CD14-positive monocyte (primary cell): ENCODE data around the gene KCNAB1. TPM values are rescaled to one million over a fixed set of nuclear protein-coding genes. Genes with fewer than 3 reads are reported as not detected.

Experiments
- DNase-seq, 3 donors: peaks; one replicate each; pipeline ENCODE4 v3.0.0-alpha.2; 2011 to 2022
- H2AFZ ChIP-seq: 2 replicates; pipeline ENCODE4 v1.6.0; 2012; ENCODE audit warnings: mild to moderate bottlenecking, low read depth, low read length, inconsistent platforms; ENCODE audit not compliant: insufficient read depth, poor library complexity, severe bottlenecking
- H3K27ac ChIP-seq, 2 donors: 1 replicate in 1 of 2; 2 replicates in 1 of 2; pipeline ENCODE4 v1.5.1; 2012 to 2013; ENCODE audit warnings: low read length in 2 of 2, control low read depth in 1 of 2, inconsistent platforms in 1 of 2, low read depth in 1 of 2, mild to moderate bottlenecking in 1 of 2
- H3K27me3 ChIP-seq, 2 donors: one replicate each; pipeline versions ENCODE4 v1.6.0 to v1.6.1; 2011 to 2013; ENCODE audit warnings: low read length in 2 of 2; ENCODE audit not compliant: control insufficient read depth in 2 of 2, insufficient read depth in 2 of 2
- H3K36me3 ChIP-seq, 2 donors: replicated peaks in 1 of 2; 1 replicate in 1 of 2; 2 replicates in 1 of 2; pipeline versions ENCODE4 v1.5.1 to v1.6.1; 2012 to 2013; ENCODE audit warnings: low read length in 2 of 2, control low read depth in 1 of 2, inconsistent platforms in 1 of 2, mild to moderate bottlenecking in 1 of 2; ENCODE audit not compliant: insufficient read depth in 2 of 2, control insufficient read depth in 1 of 2
- H3K4me1 ChIP-seq, 2 donors: 1 replicate in 1 of 2; 2 replicates in 1 of 2; pipeline versions ENCODE4 v1.5.1 to v1.6.1; 2012 to 2013; ENCODE audit warnings: low read length in 2 of 2, control low read depth in 1 of 2, inconsistent platforms in 1 of 2, mild to moderate bottlenecking in 1 of 2, moderate library complexity in 1 of 2; ENCODE audit not compliant: insufficient read depth in 2 of 2, control insufficient read depth in 1 of 2
- H3K4me2 ChIP-seq: replicated peaks from 2 replicates; pipeline ENCODE3; 2012; ENCODE audit warnings: low read length, moderate library complexity, mild to moderate bottlenecking; ENCODE audit not compliant: poor library complexity, severe bottlenecking; ENCODE audit errors: extremely low read depth
- H3K4me3 ChIP-seq, 3 experiments: fragments of 200-600 bp in 1 of 3; sonication (generic) in 1 of 3; replicated peaks in 1 of 3; 1 replicate in 2 of 3; 2 replicates in 1 of 3; pipeline ENCODE4 v1.5.1; 2011 to 2013; ENCODE audit warnings: low read length in 3 of 3, mild to moderate bottlenecking in 3 of 3, control low read depth in 2 of 3, low read depth in 2 of 3, inconsistent platforms in 1 of 3, moderate library complexity in 1 of 3
- H3K79me2 ChIP-seq: 2 replicates; pipeline ENCODE4 v1.6.0; 2012; ENCODE audit warnings: mild to moderate bottlenecking, control low read depth, inconsistent platforms, low read length, moderate library complexity; ENCODE audit not compliant: insufficient read depth
- H3K9ac ChIP-seq: 2 replicates; pipeline ENCODE4 v1.6.0; 2017; ENCODE audit warnings: low read length, mild to moderate bottlenecking; ENCODE audit not compliant: insufficient read depth, poor library complexity, severe bottlenecking
- H3K9me3 ChIP-seq, 2 donors: replicated peaks in 1 of 2; 1 replicate in 1 of 2; 2 replicates in 1 of 2; pipeline versions ENCODE4 v1.5.1 to v1.6.1; 2012 to 2013; ENCODE audit warnings: low read length in 2 of 2, control low read depth in 1 of 2; ENCODE audit not compliant: control insufficient read depth in 1 of 2, insufficient read depth in 1 of 2
- H4K20me1 ChIP-seq: 2 replicates; pipeline ENCODE4 v1.6.0; 2012; ENCODE audit warnings: mild to moderate bottlenecking, low read length, control low read depth, moderate library complexity; ENCODE audit not compliant: insufficient read depth
- H3K27ac Mint-ChIP-seq, 7 donors: one replicate each; pipeline ENCODE4 v1.8.0; 2020; ENCODE audit warnings: mild to moderate bottlenecking in 7 of 7, mixed read lengths in 7 of 7, moderate library complexity in 6 of 7, inconsistent platforms in 2 of 7
- H3K27me3 Mint-ChIP-seq, 3 donors: one replicate each; pipeline ENCODE4 v1.8.0; 2021 to 2022; ENCODE audit warnings: low read depth in 3 of 3, mild to moderate bottlenecking in 3 of 3, mixed read lengths in 3 of 3, moderate library complexity in 3 of 3, inconsistent platforms in 1 of 3
- H3K36me3 Mint-ChIP-seq, 2 donors: one replicate each; pipeline ENCODE4 v1.8.0; 2020; ENCODE audit warnings: mixed read lengths in 2 of 2, inconsistent platforms in 1 of 2, mild to moderate bottlenecking in 1 of 2
- H3K4me1 Mint-ChIP-seq: one replicate; pipeline ENCODE4 v1.8.0; 2020; ENCODE audit warnings: mild to moderate bottlenecking, mixed read lengths
- H3K4me3 Mint-ChIP-seq, 2 donors: one replicate each; pipeline ENCODE4 v1.8.0; 2020; ENCODE audit warnings: mild to moderate bottlenecking in 2 of 2, mixed read lengths in 2 of 2, moderate library complexity in 1 of 2
- H3K9me3 Mint-ChIP-seq, 7 donors: one replicate each; pipeline ENCODE4 v1.8.0; 2020 to 2022; ENCODE audit warnings: mixed read lengths in 7 of 7, mild to moderate bottlenecking in 6 of 7, moderate library complexity in 6 of 7, inconsistent platforms in 2 of 7
- WGBS: methylation state at CpG from one replicate; pipeline ENCODE4 v1.1.5; 2013; ENCODE audit warnings: missing lambda C conversion rate; ENCODE audit not compliant: insufficient coverage; 5-methylcytosine and 5-hydroxymethylcytosine counted together
- intact Hi-C, 2 donors: fragments of 100-400 bp; cut with micrococcal nuclease; formaldehyde crosslinking; loops; one replicate each; pipeline versions ENCODE4 v1.15.0 to v1.15.1; 2023
- polyA plus RNA-seq, 3 donors: library from polyadenylated mRNA; depleted of rRNA in 1 of 3; unstranded in 2 of 3; stranded (reverse) in 1 of 3; fragments of 300-500 nt in 2 of 3; fragments of >200 nt in 1 of 3; fragmentation: Illumina TruSeq in 2 of 3; gene quantifications; 1 replicate in 2 of 3; 2 replicates in 1 of 3; pipeline ENCODE4 v1.2.3, GENCODE V29; 2012 to 2021
- TF ChIP-seq, protein P1 (sequence below): fragments of 200-600 bp; IDR thresholded peaks from one replicate; pipeline ENCODE4 v1.8.0; 2022; ENCODE audit warnings: antibody characterized with exemption, mild to moderate bottlenecking

Gene KCNAB1
- polyA plus RNA-seq, 3 donors = 0.08 to 0.14 TPM; not detected in 1

DNA sequence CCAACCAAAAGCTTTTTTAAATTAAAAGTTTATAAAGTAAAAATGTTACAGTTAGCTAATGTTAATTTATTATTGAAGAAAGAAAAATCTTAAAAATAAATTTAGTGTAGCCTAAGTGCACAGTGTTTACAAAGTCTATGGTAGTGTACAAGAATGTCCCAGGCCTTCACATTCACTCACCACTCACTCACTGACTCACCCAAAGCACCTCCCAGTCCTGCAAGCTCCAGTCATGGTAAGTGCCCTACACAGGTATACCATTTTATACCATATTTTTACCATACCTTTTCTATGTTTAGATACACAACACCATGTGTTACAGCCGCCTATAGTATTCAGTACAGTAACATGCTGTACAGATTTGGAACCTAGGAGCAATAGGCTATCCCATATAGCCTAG lies 405.4 kb downstream of the KCNAB1 start:
- no peaks in the 10 kb centered on the region for H3K36me3 Mint-ChIP-seq
- Histone ChIP-seq H4K20me1 (no peaks in the 10 kb centered on the region), H3K27me3 (peaks cover 3 to 16% of the 10 kb centered on the region in 2 donors), H3K79me2 (no peaks in the 10 kb centered on the region), H3K4me2 (no peak overlapping the region), H3K4me3 (no peak overlapping the region), H3K27ac (no peak overlapping the region), H3K4me1 (peaks cover 3 to 6% of the 10 kb centered on the region in 2 donors), H2AFZ (no peak overlapping the region), H3K9ac (no peak overlapping the region), H3K9me3 (no peaks in the 10 kb centered on the region), H3K36me3 (no peaks in the 10 kb centered on the region)
- no peak overlapping the region for H3K27ac Mint-ChIP-seq
- intact Hi-C loops = no loop called here
- no peak for DNase-seq
- H3K27me3 Mint-ChIP-seq = peaks cover 4 to 9% (median 6%) of the 10 kb centered on the region in 3 donors
- no CpG with 5 or more reads among the region's 1 CpG for WGBS
- H3K9me3 Mint-ChIP-seq = peaks cover 0 to 7% (median 2%) of the 10 kb centered on the region in 7 donors
- H3K4me1 Mint-ChIP-seq = peaks cover 11% of the 10 kb centered on the region
- no peak overlapping the region for H3K4me3 Mint-ChIP-seq
- TF ChIP-seq, protein P1, sequence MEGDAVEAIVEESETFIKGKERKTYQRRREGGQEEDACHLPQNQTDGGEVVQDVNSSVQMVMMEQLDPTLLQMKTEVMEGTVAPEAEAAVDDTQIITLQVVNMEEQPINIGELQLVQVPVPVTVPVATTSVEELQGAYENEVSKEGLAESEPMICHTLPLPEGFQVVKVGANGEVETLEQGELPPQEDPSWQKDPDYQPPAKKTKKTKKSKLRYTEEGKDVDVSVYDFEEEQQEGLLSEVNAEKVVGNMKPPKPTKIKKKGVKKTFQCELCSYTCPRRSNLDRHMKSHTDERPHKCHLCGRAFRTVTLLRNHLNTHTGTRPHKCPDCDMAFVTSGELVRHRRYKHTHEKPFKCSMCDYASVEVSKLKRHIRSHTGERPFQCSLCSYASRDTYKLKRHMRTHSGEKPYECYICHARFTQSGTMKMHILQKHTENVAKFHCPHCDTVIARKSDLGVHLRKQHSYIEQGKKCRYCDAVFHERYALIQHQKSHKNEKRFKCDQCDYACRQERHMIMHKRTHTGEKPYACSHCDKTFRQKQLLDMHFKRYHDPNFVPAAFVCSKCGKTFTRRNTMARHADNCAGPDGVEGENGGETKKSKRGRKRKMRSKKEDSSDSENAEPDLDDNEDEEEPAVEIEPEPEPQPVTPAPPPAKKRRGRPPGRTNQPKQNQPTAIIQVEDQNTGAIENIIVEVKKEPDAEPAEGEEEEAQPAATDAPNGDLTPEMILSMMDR = no peak

DNA sequence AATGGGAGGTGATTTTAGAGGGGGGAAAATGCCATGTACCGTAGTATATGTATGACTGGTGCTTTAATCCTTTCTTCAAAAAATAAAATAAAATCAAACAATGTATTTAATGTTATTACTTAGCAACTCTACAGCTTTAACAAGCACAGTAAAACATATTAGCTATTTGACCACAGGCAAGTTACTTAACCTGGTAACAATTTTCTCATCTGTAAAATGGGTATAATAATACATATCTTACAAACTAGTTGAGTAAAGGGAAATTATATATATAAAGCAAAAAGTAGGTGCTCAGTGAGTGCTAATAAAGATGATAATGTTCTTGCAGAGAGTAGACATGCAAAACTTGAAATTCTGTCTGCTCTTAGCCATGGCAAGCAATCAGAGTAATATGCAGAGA lies 406.7 kb downstream of the KCNAB1 start:
- no peaks in the 10 kb centered on the region for H3K9me3 ChIP-seq
- Mint-ChIP-seq H3K4me1 (peaks cover 11% of the 10 kb centered on the region), H3K4me3 (no peak overlapping the region), H3K9me3 (peaks cover 0 to 7% (median 2%) of the 10 kb centered on the region in 7 donors), H3K27me3 (peaks cover 2 to 4% (median 4%) of the 10 kb centered on the region in 3 donors), H3K27ac (no peak overlapping the region), H3K36me3 (peaks cover 0 to 4% of the 10 kb centered on the region in 2 donors)
- H2AFZ ChIP-seq = no peak overlapping the region
- H3K79me2 ChIP-seq = no peaks in the 10 kb centered on the region
- no peaks in the 10 kb centered on the region for H3K36me3 ChIP-seq
- WGBS = no CpG with 5 or more reads among the region's 1 CpG
- no peak overlapping the region for H3K4me2 ChIP-seq
- TF ChIP-seq, protein P1 = no peak
- peaks cover 3 to 10% of the 10 kb centered on the region in 2 donors for H3K27me3 ChIP-seq
- H3K4me3 ChIP-seq = no peak overlapping the region
- H3K9ac ChIP-seq = no peak overlapping the region
- peaks cover 3 to 6% of the 10 kb centered on the region in 2 donors for H3K4me1 ChIP-seq
- DNase-seq = no peak
- H4K20me1 ChIP-seq = no peaks in the 10 kb centered on the region
- H3K27ac ChIP-seq = no peak overlapping the region
- intact Hi-C loops = no loop called here
